ENCODE data around the gene RSPH10B2.
"Not testable (repeated sequence)": the region's sequence is repeated elsewhere in the genome, so short reads cannot be mapped to it uniquely, and the experiment has no call there.

GRCh38 chr7:6815470-6815869 lies 61.6 kb downstream of the RSPH10B2 start:
- not testable (repeated sequence) for TF ChIP-seq CTCF (IDR thresholded peaks at IDR 0.05 in 2 of 3, conservative IDR thresholded peaks at IDR 0.05 in 1 of 3; ENCODE audit: insufficient read depth in 2 of 3, low read depth in 1 of 3, low read length in 3 of 3); RFX5 (IDR thresholded peaks at IDR 0.05; ENCODE audit: low read depth, low read length)
